ENCODE results near the gene UQCC2.

UQCC2 gene

DNA sequence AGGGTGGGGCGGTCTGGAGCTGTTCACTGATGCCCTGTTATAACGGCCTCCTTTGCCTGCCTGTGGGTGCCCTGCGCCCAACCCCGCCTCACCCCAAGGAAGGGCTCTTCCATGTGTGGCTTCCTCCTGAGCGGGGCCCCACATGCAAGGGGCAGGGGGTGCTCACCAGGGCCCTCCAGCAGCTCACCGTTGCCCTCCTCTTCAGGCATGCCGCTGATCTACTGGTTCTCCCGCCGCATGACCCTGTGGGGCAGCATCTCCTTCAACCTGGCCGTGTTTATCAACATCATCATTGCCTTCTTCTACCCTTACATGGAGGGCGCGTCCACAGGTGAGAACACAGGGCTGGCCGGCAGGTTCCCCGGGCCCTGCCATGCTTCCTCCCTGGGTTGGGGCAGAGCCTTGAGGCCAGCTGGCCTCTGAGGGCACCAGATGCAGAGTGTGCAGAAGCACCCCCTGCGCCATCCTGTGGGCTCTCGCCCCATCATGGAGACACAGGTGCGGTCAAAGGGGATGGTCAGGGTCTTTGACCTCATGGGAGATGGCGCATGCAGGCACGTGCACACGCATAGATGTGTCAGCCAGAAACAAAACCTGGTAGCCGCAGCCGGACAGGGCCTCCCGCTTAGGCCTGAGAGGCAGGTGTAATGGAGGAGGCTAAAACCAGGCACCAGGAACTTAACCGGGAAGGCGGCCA is 22.9 kb downstream of the UQCC2 start:
- no peak for FAIRE-seq

DNA sequence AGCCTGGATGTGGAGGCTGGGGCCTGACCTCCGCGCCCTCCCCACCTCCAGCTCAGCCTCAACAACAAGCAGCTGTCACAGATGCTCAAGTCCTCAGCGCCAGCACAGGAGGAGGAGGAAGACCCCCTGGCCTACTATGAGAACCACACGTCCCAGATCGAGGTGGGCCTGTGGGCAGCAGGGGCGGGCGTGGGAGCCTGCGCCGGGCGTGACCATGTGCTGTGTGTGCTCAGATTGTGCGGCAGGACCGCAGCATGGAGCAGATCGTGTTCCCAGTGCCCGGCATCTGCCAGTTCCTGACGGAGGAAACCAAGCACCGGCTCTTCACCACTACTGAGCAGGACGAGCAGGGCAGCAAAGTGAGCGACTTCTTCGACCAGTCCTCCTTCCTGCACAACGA is 23.5 kb downstream of the UQCC2 start:
- FAIRE-seq: no peak

DNA sequence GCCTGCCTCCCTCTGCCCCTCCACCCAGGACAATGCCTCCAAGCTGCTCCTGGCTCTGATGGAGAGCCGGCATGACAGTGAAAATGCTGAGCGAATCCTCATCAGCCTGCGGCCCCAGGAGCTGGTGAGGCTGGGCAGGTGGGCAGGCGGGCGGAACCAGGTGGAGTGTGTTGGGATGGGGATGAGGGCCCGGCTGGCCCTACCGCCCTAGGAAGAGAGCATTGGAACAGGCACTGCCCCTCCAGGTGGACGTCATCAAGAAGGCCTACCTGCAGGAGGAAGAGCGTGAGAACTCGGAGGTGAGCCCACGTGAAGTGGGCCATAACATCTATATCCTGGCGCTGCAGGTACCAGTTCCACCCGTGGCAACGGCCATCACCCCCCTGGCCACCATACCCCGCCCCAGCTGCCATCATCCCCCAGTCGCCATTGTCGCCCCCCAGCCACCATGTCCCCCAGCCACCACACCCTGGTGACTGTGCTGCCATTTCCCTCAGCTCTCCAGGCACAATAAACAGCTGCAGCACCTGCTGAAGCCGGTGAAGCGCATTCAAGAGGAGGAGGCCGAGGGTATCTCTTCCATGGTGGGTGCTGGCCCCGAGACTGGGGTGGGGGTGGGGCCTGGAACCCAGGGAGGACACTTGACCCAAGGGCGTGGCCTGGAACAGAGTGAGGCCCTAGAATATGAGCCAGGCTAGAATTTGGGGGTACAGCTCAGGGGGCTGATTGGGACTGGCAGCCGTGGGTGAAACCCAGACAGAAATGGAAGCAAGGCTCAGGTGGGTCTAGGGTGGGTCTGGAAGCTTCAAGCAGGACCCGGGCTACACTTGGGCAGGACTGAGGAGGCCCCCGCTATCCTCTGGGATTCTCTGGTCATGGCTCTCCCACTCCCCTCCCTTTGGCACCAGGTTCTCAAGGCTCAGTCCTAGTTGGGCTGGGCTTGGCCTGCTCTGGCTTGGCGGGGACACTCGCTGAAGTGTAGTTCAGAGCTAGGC is 24.2 kb downstream of the UQCC2 start:
- no peak for FAIRE-seq

DNA sequence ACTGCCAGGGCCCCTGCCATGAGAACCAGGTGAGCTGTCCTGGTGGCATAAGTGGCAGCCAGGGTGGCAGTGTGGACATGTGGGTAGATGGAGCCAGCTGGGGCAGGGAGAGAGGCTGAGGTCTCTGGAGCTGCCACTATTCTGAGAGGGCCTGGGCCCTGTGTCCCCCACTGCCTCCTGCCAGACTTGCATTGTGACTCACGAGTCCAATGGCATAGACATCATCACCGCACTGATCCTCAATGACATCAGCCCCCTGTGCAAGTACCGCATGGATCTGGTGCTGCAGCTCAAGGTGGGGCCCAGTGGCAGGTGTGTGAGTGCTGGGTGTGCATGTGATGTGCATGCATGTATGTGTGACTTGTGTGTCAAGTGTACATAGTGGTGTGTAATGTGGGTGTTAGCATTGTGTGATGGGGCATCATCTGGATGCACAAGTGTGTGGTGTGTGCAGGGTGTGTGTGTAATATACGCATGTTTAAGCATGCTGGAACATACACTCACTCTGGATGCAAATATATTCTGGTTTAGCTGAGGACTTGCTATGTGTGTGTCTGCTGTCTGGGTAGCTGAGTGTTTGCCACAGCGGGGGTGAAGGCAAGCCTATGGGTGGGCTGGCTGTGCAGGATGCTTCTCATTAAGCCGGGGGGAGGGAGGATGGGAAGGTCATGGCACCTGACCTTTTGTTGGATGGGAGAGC is 25.1 kb downstream of the UQCC2 start:
- no peak for FAIRE-seq

DNA sequence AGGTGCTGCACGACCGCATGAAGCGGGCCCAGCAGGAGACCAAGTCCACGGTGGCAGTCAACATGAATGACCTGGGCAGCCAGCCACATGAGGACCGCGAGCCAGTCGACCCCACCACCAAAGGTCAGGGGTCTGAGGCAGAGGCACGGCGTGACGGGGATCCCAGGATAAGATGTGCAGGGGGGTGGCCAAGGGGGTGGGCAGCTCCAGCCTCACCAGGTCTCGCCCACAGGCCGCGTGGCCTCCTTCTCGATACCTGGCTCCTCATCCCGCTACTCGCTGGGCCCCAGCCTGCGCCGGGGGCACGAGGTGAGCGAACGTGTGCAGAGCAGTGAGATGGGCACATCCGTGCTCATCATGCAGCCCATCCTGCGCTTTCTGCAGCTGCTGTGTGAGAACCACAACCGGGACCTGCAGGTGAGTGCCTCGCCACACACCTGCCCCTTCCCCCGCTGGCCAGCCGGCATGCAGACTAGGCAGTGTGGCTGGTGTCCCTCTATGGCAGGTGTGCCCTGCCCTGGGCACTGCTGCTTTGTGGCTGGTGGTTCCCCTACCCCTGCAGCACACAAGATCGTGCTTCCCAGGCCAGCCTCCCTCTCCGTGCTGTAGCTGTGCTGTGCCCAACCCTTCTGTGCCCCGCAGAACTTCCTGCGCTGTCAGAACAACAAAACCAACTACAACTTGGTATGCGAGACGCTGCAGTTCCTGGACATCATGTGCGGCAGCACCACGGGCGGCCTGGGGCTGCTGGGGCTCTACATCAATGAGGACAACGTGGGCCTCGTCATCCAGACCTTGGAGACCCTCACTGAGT is 25.9 kb downstream of the UQCC2 start:
- FAIRE-seq: no peak

DNA sequence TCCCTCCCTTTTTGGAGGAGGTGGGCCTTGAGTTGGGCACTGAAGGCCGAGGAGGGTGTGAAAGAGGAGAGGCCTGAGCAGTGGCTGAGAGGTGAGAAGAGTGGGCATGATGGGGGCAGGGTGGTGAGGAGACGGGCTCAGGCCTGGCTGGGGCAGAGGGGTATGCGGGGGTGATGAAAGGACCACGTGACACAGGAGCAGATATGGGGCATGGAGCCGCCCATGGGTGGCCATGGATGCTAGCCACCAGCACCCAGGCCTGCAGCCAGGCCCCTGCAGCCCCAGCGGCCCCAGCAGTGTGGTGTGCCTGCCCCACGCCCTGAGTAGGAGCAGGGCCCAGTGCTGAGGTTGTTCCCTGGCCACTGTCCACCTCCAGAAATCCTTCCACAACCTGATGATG is 26.5 kb downstream of the UQCC2 start:
- no peak for FAIRE-seq

DNA sequence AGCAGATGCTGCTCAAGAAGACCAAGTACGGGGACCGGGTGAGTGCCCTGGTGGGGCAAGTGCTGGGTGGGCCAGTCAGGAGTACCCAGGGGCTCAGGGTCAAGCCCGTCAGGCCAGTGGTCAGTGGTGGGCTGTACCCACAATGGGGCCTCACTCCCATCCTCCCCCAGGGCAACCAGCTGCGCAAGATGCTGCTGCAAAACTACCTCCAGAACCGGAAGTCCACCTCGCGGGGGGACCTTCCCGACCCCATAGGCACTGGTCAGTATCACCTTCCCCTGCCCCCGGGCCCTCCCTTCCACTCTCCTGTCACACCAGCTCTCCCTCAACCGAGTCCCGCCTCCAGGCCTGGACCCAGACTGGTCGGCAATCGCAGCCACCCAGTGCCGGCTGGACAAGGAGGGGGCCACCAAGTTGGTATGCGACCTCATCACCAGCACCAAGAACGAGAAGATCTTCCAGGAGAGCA is 27.0 kb downstream of the UQCC2 start:
- FAIRE-seq: no peak

DNA sequence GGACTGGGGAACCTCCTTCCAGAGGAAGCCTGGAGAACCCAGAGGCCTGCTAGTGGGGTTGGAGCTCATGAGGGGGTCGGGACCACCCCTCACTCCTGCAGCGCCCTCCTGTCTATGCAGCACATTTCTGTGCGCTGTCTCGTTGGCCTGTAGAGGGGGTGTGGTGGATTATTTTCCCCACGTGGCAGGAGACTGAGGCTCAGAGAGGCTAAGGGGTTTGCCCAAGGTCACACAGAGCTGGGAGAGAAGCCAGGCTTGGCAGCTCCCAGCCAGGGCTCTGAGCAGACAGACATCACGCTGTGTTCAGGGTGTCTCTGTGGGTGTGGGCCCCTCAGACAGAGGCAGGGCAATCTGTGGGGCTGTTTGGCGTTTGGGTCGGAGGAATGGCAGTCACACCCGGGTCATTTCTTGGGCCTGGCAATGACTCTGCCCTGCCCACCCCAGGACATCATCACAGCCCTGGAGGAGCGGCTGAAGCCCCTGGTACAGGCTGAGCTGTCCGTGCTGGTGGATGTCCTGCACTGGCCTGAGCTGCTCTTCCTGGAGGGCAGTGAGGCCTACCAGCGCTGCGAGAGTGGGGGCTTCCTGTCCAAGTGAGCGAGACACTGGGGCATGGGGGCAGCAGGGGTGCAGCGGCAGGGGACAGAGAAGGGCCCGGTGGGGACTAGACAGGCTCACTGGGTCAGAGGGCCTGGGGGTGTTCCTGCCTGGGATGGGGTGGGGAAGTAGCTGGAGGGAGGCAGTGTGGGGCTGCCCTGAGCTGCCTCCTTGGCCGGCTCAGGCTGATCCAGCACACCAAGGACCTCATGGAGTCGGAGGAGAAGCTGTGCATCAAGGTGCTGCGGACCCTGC is 27.7 kb downstream of the UQCC2 start:
- no peak for FAIRE-seq

DNA sequence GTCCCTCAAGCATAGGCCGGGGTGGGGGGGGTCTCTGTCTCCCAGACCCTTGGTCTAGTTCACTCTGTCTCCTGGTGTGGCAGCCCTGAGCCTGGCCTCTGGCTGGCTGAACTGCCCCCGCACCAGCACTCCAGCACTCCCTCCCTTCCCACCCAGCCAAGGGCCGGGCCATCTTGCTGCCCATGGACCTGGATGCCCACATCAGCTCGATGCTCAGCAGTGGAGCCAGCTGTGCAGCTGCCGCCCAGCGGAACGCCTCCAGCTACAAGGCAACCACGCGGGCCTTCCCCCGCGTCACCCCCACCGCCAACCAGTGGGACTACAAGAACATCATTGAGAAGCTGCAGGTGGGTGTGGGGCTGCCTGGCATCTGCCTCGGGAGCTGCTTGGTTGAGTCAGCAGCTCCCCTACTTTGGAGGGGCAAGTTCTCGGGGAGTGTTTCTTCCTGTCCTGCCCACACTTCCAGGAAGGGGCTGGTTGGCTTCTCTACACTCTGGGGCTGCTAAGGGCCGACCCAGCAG is 28.4 kb downstream of the UQCC2 start:
- FAIRE-seq: no peak

DNA sequence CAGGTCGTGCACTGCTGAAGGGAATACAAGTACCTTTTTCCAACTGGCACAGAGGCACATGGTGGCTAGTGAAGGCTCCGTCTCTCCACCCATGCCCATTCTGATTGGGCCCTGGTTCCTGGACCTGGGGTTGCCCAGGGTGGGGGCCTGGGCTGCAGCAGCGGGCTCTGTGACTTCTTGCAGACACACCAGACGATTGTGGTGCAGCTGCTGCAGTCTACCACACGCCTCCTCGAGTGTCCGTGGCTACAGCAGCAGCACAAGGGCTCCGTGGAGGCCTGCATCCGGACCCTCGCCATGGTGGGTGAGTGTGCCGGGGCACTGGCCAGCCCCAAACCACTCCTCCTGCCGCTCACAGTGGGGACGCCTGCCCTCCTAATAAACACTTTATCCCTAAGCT is 29.2 kb downstream of the UQCC2 start:
- no peak for FAIRE-seq

DNA sequence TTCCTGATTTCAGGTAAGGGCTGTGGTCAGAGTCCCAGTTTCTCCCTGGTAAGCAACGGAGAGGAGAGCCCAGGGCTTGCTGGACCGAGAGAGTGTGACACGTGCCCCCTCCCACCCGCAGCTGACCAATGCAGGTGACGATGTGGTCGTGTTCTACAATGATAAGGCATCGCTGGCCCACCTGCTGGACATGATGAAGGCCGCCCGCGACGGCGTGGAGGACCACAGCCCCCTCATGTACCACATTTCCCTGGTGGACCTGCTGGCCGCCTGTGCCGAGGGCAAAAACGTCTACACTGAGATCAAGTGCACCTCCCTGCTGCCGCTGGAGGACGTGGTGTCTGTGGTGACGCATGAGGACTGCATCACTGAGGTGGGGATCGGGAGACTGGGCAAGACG is 31.7 kb downstream of the UQCC2 start:
- no peak for FAIRE-seq

DNA sequence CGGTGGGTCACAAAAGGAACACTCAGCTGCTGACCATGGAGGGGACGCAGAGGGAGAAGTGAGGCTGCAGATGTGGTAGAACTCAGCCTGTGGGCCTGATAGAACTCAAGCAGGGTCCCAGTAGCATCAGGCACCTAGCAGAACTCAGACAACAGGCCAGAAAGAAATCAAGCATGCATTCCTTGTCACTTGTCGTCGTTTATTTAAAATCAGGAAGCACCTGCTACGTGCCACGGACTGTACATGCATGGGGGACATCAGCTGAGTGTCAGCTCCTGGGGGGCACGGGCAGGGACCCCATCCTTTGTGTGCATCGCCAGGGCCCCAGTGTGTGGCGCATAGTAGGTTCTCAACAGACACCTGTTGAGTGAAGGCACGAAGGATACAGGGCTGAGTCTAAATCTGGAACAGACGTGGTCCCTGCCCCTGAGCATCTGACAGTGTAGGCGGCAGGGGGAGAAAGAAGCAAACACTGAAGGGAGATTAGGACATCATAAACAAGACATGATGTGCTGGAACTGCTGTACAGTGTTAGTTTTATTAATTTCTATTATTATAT is 32.5 kb downstream of the UQCC2 start:
- FAIRE-seq: no peak

DNA sequence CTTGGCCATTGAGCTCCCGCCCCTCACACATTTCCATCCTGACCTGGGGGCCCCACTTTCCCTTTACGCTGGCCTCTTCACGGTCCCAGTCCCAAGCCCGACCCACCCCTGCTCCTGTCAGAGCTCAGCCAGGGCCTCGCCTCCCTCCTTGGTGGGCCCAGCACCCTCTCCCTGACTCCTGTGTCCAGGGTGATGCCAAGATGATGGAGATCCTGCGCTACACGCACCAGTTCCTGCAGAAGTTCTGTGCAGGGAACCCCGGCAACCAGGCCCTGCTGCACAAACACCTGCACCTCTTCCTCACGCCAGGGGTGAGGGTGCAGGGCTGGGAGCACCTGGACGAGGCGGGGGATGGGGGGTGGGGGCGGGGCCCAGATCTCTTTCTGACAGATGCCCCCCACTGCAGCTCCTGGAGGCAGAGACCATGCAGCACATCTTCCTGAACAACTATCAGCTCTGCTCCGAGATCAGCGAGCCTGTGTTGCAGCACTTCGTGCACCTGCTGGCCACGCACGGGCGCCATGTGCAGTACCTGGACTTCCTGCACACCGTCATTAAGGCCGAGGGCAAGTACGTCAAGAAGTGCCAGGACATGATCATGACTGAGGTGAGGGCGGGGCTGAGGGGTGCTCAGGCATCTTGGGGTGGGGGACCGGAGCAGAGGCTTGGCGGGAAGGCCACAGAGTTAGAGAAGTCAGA is 33.1 kb downstream of the UQCC2 start:
- FAIRE-seq: no peak

DNA sequence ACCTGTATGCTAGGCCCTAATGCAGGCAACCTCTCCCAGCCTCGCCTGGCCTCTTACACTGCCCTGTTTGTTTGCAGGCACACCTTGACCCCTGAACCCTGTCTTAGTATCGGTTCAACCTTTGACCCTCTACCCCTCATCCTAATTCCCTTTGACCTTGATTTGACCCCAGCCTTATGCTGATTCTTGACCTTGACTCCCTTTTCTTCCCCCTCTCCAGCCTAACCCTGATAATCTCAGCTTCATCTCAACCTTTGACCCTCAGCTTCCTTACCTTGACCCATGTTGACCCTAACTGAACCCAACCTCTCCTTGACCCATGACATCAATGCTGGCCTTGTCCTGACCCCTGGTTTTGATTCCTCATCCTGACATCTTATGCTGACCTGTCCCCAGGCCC is 33.8 kb downstream of the UQCC2 start:
- no peak for FAIRE-seq

DNA sequence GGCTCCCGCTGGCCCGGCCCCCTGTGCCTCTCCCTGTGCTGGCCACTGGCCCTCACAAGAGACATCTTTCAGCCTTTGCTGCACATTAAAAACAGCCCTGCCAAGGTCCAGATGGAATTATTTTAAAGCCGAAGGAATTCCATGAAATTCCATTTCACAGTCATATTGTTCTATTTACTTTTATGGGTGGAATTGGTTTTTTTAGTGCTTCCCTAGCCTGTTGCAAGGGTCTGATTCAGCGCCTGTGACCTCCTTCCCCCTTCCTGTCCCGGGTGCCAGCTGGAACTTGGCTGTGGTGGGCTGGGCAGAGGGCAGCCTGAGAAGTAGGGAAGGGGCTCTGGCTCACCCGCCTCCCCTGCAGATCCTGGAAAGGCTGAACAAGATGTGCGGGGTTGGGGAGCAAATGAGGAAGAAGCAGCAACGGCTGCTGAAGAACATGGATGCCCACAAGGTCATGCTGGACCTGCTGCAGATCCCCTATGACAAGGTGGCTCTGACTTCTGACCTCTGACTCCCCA is 34.3 kb downstream of the UQCC2 start:
- FAIRE-seq: no peak

DNA sequence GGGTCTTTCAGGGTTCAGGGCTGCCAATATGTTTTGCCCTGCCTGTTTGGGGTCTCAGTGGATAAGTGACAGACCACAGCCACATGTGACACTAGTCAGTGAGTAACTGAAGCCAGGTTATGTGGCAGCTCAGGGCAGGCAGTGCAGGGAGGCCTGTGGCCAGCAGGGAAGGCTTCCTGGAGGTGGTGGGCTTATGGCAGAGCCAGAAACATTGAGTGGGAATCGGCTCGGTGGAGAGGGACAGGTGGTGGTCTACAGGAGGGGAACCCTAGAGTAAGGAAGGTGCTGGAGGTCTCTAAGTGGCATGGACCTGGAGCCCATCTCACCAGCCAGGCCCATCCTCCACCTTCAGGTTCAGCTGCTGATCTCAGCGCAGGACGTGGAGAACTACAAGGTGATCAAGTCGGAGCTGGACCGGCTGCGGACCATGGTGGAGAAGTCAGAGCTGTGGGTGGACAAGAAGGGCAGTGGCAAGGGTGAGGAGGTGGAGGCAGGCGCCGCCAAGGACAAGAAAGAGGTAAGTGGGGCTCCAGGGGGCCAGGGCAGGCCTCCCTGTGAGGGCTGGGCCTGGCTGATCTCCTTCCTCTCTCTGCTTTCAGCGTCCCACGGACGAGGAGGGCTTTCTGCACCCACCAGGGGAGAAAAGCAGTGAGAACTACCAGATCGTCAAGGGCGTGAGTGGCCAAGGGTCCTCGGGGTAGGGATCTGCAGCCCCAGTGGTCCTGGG is 34.9 kb downstream of the UQCC2 start:
- FAIRE-seq: no peak

DNA sequence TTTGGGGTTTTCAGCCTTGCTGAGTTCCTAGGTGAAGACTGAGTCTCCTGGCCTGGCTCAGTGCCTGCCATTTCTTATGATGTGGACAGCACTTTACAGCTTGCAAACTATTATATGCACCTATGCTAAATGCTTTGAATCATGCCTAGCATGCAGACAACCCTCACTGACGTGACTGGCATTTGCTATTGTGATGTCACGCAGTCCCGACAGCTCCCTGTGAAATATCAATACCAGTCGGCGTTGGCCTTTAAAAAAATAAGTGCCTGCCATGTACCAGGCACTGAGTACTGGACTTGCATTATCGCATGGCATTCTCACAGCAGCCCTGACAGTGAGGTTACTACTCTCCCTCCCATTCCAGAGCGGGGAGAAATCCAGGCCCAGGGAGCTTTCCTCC is 35.5 kb downstream of the UQCC2 start:
- FAIRE-seq: no peak

DNA sequence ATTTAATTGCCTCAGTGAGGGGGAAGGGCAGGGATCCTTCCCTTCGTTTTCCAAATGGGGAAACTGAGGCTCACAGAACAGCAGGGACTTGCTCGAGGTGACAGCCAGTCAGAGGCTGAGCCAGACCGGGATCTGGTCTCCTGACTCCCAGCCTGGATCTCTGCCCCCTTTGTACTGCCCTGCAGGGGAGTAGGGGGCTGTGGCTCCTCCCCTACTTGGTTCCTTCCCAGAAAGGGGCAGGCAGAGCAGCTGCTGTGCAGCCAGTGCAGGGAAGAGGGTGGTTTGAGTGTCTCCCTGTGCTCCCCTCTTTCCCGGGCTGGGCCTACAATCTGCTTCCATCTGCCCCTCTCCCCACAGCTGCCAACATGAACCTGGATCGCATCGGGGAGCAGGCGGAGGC is 37.6 kb downstream of the UQCC2 start:
- no peak for FAIRE-seq

DNA sequence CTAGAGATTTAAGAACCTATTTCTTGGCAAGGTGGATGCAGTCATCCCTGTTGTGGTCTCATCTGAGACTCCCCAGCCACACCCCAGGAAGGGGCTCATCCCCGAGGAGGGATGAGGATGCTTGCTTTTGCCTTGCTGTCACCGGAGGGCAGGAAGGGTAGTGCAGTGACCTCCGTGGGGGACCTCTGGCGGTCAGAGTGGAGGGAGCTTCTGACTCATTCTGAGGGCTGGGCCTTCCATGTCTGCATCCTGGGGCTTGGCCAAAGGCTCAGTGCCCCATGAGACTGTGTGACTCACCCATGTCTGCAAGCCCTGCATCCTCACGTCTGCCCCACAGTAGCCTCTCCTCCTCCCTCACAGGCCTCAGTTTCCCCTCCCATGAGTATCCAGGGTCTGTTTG is 38.7 kb downstream of the UQCC2 start:
- no peak for FAIRE-seq

DNA sequence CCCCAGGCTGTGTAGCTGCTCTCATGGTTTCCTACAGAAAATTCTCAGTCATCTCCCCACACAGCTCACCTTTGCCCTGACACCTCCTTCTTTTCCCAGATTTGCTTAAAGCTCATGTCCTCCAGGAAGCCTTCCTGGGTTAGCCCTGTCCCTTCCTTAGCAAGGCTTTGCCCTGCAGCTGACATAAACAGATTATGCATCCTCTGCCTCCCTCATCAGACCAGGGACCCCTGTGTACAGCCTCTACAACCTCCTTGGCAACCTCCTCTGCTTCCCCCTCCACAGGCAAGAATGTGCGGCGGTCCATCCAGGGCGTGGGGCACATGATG is 39.8 kb downstream of the UQCC2 start:
- FAIRE-seq: no peak
